Measurements from ENCODE around the gene RBMS2.

- TF ChIP-seq CTCF (IDR thresholded peaks at IDR 0.05) = no peak
- TF ChIP-seq FOXJ3 (CRISPR knock-in tag; IDR thresholded peaks at IDR 0.05) = no peak
- TF ChIP-seq RCOR1 (IDR thresholded peaks at IDR 0.05; ENCODE audit: low read length) = no peak
- no peak for TF ChIP-seq ELF1 (IDR thresholded peaks at IDR 0.05)
- no peak for TF ChIP-seq POLR2AphosphoS5 (IDR thresholded peaks at IDR 0.05; ENCODE audit: low read depth, low read length)
- no peak for TF ChIP-seq RXRA (IDR thresholded peaks at IDR 0.05; ENCODE audit: borderline replicate concordance, low read depth)
- no peak for TF ChIP-seq EP300 (IDR thresholded peaks at IDR 0.05; ENCODE audit: borderline replicate concordance in 1 of 2, low read depth in 1 of 2, low read length in 1 of 2)
- no peak for TF ChIP-seq FOSL2 (IDR thresholded peaks at IDR 0.05; ENCODE audit: borderline replicate concordance, low read depth)
- peak; percentile 23 for TF ChIP-seq CHD2 (IDR thresholded peaks at IDR 0.05; ENCODE audit: low read length, partially characterized antibody)
Measured at GRCh38 chr12:56631790-56632700, 110.4 kb downstream of the RBMS2 start.
